ENCODE measurements around the gene WDR70. TPM values are rescaled to one million over a fixed set of nuclear protein-coding genes. Genes with fewer than 3 reads are reported as not detected.

WDR70 gene
- total RNA-seq, 1 experiment from 2014 or later = 25.0 TPM

DNA sequence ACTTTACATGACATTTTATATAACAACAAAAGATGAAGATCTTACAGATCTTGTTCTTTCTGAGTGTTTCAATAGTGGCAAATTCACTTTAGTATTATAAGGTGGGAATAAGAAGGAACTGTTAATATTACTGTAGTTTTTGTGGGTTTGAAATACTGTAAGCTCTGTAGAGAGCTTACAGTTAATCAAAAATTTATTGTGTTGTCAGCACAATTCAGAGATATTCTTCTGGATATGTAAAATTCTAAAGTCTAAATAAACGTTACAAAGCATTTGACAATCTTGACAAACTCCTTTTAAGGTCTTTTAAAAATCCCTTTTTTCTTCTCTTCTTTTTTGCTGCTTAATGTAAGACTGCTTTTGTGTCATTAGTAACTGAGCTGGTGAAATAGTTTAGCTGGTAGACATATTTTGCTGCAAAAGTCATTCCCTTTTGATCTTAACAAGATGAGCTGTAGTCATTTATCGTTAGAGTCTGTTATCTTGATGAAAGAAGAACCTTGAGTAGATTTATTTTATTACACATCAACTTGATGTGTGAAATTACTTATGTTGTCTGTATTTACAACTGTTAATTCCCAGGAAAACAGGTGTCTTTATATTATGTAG, 186.0 kb downstream of the WDR70 start:
- no peak for DNase-seq
- H3K27ac ChIP-seq (ENCODE audit: low read length) = no peak overlapping the region
- intact Hi-C loops (cut with micrococcal nuclease) = no loop called here
- no peak overlapping the region for H2AFZ ChIP-seq (ENCODE audit: low read length)
- no peaks in the 10 kb centered on the region for H3K9me3 ChIP-seq (ENCODE audit: low read length)
- H3K4me3 ChIP-seq (ENCODE audit: low read length) = no peak overlapping the region
- ATAC-seq = no peak
- H3K9ac ChIP-seq (ENCODE audit: low read length) = no peak overlapping the region
- no peaks in the 10 kb centered on the region for H3K4me1 ChIP-seq (ENCODE audit: insufficient read depth, low read length)
- ChIA-PET CTCF (no interaction called here), POLR2A (ENCODE audit: unreplicated experiment) (no interaction called here)
- BruUV-seq (replicated peaks) = no TSS peak
- H3K36me3 ChIP-seq (ENCODE audit: low read depth, low read length) = no peaks in the 10 kb centered on the region
- no peaks in the 10 kb centered on the region for H3K79me2 ChIP-seq (ENCODE audit: low read length)
- H3K9me2 ChIP-seq (replicated peaks; ENCODE audit: low read length) = no peaks in the 10 kb centered on the region
- no peaks in the 10 kb centered on the region for H3F3A ChIP-seq (ENCODE audit: low read length, unreplicated experiment)
- H3K27me3 ChIP-seq (ENCODE audit: low read length) = no peaks in the 10 kb centered on the region
- H3K4me2 ChIP-seq (ENCODE audit: low read length) = no peak overlapping the region
- no peaks in the 10 kb centered on the region for H4K20me1 ChIP-seq (ENCODE audit: low read length)
- TF ChIP-seq, protein P1, sequence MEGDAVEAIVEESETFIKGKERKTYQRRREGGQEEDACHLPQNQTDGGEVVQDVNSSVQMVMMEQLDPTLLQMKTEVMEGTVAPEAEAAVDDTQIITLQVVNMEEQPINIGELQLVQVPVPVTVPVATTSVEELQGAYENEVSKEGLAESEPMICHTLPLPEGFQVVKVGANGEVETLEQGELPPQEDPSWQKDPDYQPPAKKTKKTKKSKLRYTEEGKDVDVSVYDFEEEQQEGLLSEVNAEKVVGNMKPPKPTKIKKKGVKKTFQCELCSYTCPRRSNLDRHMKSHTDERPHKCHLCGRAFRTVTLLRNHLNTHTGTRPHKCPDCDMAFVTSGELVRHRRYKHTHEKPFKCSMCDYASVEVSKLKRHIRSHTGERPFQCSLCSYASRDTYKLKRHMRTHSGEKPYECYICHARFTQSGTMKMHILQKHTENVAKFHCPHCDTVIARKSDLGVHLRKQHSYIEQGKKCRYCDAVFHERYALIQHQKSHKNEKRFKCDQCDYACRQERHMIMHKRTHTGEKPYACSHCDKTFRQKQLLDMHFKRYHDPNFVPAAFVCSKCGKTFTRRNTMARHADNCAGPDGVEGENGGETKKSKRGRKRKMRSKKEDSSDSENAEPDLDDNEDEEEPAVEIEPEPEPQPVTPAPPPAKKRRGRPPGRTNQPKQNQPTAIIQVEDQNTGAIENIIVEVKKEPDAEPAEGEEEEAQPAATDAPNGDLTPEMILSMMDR (conservative IDR thresholded peaks at IDR 0.05; ENCODE audit: low read depth, low read length) = no peak
- TF ChIP-seq EZH2 (IDR thresholded peaks at IDR 0.05; ENCODE audit: low read length, unreplicated experiment) = no peak
- no peak for TF ChIP-seq EZH2phosphoT487 (IDR thresholded peaks at IDR 0.05; ENCODE audit: borderline replicate concordance, low read length)

DNA sequence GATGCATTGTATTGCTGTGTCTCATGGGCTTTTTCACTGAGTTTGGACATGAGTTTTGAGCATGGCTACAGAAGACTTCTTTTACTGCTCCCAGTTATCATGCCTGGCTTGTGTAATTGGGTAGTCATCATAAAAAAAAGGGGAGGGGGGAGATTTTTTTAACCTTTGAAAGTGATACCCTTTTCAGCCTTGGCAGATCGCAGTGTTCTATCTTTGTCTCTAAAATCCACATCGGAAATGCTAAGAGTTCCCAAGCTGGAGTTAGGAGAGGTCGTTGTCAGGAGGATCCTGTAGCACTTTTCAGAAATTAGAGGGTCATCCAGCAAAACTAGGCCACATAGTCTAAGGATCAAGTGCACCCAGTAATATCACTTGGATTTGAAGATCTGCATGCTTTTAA, 188.4 kb downstream of the WDR70 start:
- DNase-seq = no peak
- TF ChIP-seq, protein P1 (conservative IDR thresholded peaks at IDR 0.05; ENCODE audit: low read depth, low read length) = no peak
- TF ChIP-seq EZH2phosphoT487 (IDR thresholded peaks at IDR 0.05; ENCODE audit: borderline replicate concordance, low read length) (no peak), EZH2 (IDR thresholded peaks at IDR 0.05; ENCODE audit: low read length, unreplicated experiment) (no peak)
- H3K27ac ChIP-seq (ENCODE audit: low read length) = no peak overlapping the region
- POLR2A ChIA-PET (ENCODE audit: unreplicated experiment) = no interaction called here
- CTCF ChIA-PET = no interaction called here
- no peak overlapping the region for H3K4me2 ChIP-seq (ENCODE audit: low read length)
- no peaks in the 10 kb centered on the region for H4K20me1 ChIP-seq (ENCODE audit: low read length)
- no peaks in the 10 kb centered on the region for H3K4me1 ChIP-seq (ENCODE audit: insufficient read depth, low read length)
- H2AFZ ChIP-seq (ENCODE audit: low read length) = no peak overlapping the region
- no peaks in the 10 kb centered on the region for H3K27me3 ChIP-seq (ENCODE audit: low read length)
- ATAC-seq = no peak
- no peak overlapping the region for H3K9ac ChIP-seq (ENCODE audit: low read length)
- no peaks in the 10 kb centered on the region for H3K79me2 ChIP-seq (ENCODE audit: low read length)
- H3K36me3 ChIP-seq (ENCODE audit: low read depth, low read length) = no peaks in the 10 kb centered on the region
- H3K9me3 ChIP-seq (ENCODE audit: low read length) = no peaks in the 10 kb centered on the region
- intact Hi-C loops (cut with micrococcal nuclease) = no loop called here
- H3K9me2 ChIP-seq (replicated peaks; ENCODE audit: low read length) = no peaks in the 10 kb centered on the region
- no TSS peak for BruUV-seq (replicated peaks)
- H3F3A ChIP-seq (ENCODE audit: low read length, unreplicated experiment) = no peaks in the 10 kb centered on the region
- H3K4me3 ChIP-seq (ENCODE audit: low read length) = no peak overlapping the region

DNA sequence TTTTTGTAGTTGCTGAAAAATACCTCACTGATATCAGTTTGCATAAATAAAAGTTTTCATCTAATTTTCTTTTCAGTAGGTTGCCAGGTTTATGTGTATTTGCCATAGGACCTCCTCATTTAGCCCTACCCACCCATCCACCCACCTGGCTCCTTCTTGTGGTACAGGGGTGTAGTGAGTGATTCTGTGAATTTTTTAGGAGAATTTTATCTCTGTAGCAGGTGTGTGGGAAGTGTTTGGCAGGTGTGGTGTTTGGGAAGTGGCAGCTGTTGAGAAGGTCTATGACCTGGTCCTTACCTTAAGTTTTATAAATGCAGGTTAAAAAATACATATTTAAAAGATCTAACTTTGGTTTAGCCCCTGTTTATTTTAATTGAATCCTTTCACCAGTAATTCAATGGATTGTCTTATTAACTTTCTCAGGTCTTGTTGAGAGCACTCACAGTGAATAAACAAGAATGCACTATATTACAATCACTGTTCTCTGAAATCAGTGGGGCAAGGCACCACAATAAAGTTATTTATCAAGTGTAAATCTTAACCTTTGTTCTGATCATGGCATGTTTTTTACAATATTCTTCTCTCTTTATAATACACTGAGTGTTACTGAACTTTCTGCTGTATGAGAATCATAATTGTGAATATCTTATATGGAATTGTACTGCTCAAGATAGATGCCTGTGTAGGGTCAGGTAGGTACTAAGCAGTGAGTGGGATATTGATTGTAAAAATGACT, 189.1 kb downstream of the WDR70 start:
- no peaks in the 10 kb centered on the region for H3F3A ChIP-seq (ENCODE audit: low read length, unreplicated experiment)
- no peaks in the 10 kb centered on the region for H3K9me2 ChIP-seq (replicated peaks; ENCODE audit: low read length)
- BruUV-seq (replicated peaks) = no TSS peak
- no peaks in the 10 kb centered on the region for H4K20me1 ChIP-seq (ENCODE audit: low read length)
- no peak overlapping the region for H3K4me3 ChIP-seq (ENCODE audit: low read length)
- CTCF ChIA-PET = no interaction called here
- H3K27ac ChIP-seq (ENCODE audit: low read length) = no peak overlapping the region
- POLR2A ChIA-PET (ENCODE audit: unreplicated experiment) = no interaction called here
- H3K4me1 ChIP-seq (ENCODE audit: insufficient read depth, low read length) = no peaks in the 10 kb centered on the region
- H3K4me2 ChIP-seq (ENCODE audit: low read length) = no peak overlapping the region
- no peaks in the 10 kb centered on the region for H3K36me3 ChIP-seq (ENCODE audit: low read depth, low read length)
- no peak overlapping the region for H2AFZ ChIP-seq (ENCODE audit: low read length)
- no peaks in the 10 kb centered on the region for H3K79me2 ChIP-seq (ENCODE audit: low read length)
- TF ChIP-seq EZH2phosphoT487 (IDR thresholded peaks at IDR 0.05; ENCODE audit: borderline replicate concordance, low read length) (no peak), EZH2 (IDR thresholded peaks at IDR 0.05; ENCODE audit: low read length, unreplicated experiment) (no peak)
- TF ChIP-seq, protein P1 (conservative IDR thresholded peaks at IDR 0.05; ENCODE audit: low read depth, low read length) = no peak
- no peaks in the 10 kb centered on the region for H3K9me3 ChIP-seq (ENCODE audit: low read length)
- intact Hi-C loops (cut with micrococcal nuclease) = no loop called here
- H3K27me3 ChIP-seq (ENCODE audit: low read length) = no peaks in the 10 kb centered on the region
- DNase-seq (no peak), ATAC-seq (no peak)
- H3K9ac ChIP-seq (ENCODE audit: low read length) = no peak overlapping the region
